Limb (tissue), 2 donors: ENCODE results near the gene TRIM54.

Experiments
- DNase-seq, 2 donors: peaks; one replicate each; pipeline ENCODE4 v3.0.0-alpha.2; 2016; ENCODE audit errors: extremely low spot score in 2 of 2

The TRIM54 gene

GRCh38 chr2:27281855-27282559, at the start of gene TRIM54:
Gene TRIM54, plus strand, starts transcription at chr2:27282429. Its CDS starts 303 bp downstream, at chr2:27282732.
- no peak for DNase-seq

DNA sequence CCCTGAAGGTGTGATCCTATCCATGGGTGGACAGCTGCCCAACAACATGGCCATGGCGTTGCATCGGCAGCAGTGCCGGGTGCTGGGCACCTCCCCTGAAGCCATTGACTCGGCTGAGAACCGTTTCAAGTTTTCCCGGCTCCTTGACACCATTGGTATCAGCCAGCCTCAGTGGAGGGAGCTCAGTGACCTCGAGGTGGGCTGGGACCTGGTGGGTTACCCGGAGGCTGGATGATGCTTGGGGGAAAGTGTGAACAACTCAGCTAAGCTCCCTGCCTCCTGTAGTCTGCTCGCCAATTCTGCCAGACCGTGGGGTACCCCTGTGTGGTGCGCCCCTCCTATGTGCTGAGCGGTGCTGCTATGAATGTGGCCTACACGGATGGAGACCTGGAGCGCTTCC, 48.9 kb upstream of the TRIM54 start:
- DNase-seq, result no peak

GRCh38 chr2:27236136-27236535, 46.1 kb upstream of the TRIM54 start:
- DNase-seq, result no peak

DNA sequence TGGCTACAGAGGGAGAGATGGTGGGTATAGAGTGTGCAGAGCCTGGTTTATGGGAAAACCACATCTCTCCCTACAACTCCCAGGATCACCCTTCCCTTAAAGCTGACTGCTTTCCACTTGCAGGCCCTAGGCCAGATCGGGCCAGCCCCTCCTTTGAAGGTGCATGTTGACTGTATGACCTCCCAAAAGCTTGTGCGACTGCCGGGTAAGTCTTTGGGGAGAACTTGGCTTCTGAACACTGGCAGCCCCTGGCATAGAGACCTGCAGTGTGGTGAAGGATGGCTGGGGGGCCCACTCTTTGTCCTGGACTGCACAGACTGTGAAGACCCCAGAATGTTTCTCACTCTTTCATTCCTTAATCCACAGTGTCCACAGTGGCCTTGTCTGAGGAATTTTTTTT, 45.6 kb upstream of the TRIM54 start:
- no peak for DNase-seq

GRCh38 chr2:27237341-27237945, 44.8 kb upstream of the TRIM54 start:
- no peak for DNase-seq

GRCh38 chr2:27238976-27239375, 43.3 kb upstream of the TRIM54 start:
- no peak for DNase-seq

DNA sequence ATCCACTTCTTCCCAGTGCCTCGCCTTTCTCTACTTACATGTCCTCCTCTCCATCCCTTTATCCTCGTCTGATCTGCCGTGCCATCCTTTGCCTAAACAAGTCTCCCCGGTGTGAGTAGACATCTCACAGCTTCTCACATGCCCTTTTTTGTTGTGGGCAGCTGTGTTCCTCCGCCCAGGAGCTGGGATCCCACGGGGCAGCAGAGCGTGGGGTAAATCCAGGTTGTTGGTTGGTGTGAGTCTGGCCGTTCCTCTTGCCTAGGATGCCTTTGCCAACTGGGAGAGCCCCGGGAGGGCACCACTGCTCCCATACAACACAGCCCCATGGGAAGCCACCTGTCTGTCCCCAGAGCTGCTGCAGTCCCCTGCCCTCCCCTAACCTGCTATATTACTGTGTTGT, 41.8 kb upstream of the TRIM54 start:
- DNase-seq, result no peak

GRCh38 chr2:27241761-27242613, 40.2 kb upstream of the TRIM54 start:
- no peak for DNase-seq

GRCh38 chr2:27242614-27242951, 39.6 kb upstream of the TRIM54 start:
- no peak for DNase-seq

- no peak for DNase-seq
Observed at GRCh38 chr2:27243391-27244130, 38.7 kb upstream of the TRIM54 start.

DNA sequence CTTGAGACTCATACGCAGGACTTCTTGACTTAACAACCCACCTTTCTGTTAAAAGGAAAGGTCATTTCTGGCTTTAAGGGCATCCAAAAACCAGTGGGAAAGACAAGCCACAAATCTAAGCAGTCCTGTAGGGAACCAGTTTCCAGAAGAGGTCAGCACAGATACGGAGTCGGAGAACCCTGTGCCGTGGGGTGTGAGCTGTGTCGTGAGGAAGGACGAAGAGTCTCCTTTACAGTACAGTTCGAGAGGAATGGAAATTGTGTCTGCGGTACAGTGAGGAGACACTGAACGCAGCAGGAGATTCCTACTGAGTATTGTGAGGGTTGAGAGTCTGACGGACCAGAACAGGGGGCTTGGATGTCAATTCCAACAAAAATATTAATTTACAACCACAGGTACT, 37.1 kb upstream of the TRIM54 start:
- no peak for DNase-seq

DNA sequence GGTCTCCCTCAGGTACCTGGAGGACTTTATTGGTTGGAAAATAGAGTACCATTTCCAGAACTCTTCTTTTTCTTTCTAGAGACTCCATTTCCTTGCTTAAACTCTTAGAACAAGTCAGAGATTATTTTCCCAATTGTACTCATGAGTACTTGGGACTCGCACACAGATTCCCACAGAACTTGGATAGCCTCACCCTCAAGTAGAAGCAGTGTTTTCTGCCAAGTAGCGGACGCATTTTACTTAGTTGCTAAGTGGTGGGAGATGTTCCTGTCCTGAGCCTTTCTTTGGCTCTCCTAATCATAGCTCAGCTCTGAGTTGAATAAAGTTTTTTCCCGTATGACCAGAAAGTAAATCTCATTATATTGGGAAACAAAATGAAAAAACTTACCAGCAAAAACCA, 36.6 kb upstream of the TRIM54 start:
- no peak for DNase-seq

GRCh38 chr2:27247893-27248292, 34.3 kb upstream of the TRIM54 start:
- no peak for DNase-seq

- no peak for DNase-seq
Observed at GRCh38 chr2:27249159-27249890, 32.9 kb upstream of the TRIM54 start.

- DNase-seq, result peak in 1 of 2 donors; percentile 58
Observed at GRCh38 chr2:27249891-27250651, 32.2 kb upstream of the TRIM54 start.

GRCh38 chr2:27250652-27251379, 31.4 kb upstream of the TRIM54 start:
- no peak for DNase-seq

- DNase-seq, result no peak
Observed at GRCh38 chr2:27251766-27252165, 30.5 kb upstream of the TRIM54 start.

DNA sequence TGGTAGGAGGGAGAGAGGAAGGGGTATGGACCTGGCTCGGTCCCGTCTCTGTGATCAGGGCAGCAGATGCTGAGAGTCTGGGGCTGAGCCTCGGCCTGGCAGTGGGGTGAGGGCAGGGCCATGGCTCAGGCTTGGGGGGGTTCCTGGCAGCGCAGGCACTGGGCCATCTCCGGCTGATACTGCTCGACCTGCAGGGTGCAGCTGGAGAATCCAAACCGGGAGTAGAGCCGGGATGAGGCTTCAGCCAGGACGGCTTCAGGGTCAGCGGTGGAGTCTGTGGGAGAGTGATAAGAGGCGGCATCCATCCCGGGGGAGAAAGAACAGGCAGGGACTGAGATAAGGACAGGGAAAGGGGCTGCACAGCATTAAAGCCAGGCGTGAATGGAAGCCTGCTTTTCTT, 27.0 kb upstream of the TRIM54 start:
- DNase-seq, result no peak

GRCh38 chr2:27255660-27256059, 26.6 kb upstream of the TRIM54 start:
- DNase-seq, result no peak
